Activated CD8-positive, alpha-beta memory T cell treated with anti-CD3 and anti-CD28 coated beads for 48 hours (primary cell): Measurements from ENCODE around the gene NUP153.

Experiments
- DNase-seq, 3 experiments: peaks; one replicate each; pipeline ENCODE4 v3.0.0-alpha.2; 2020; ENCODE audit warnings: low read depth in 2 of 3, low spot score in 2 of 3

NUP153 gene

DNA sequence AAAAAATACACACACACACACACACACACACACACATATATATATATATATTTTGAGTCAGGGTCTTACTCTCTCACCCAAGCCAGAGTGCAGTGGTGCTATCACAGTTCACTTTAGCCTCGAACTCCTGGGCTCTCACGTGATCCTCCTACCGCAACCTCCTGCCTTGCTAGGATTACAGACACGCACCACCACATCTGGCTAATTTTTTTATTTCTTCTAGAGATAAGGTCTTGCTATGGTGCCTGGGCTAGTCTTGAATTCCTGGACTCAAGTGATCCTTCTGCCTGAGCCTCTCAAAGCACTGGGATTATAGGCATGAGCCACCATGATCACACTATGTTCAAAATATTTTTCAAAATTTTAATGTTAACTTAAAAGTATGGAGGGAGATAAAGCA is 43.5 kb downstream of the NUP153 start:
- DNase-seq, result no peak

DNA sequence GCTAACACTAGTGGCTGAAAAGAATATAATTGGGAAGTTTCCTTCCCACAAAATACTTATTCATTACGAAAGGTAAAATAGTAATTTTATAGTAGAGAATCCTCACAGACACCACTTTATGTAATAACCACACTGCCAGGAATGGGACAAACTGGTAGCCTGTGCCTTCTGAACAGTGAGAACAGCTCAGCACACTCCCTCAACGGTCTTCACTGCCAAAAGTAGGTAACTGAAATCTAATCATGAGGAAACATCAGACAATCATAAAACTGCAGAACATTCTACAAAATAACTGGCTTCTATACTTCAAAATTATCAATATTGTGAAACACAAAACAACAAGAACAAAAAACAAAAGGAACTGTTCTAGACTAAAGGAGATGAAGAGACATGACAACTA is 44.1 kb downstream of the NUP153 start:
- no peak for DNase-seq

DNA sequence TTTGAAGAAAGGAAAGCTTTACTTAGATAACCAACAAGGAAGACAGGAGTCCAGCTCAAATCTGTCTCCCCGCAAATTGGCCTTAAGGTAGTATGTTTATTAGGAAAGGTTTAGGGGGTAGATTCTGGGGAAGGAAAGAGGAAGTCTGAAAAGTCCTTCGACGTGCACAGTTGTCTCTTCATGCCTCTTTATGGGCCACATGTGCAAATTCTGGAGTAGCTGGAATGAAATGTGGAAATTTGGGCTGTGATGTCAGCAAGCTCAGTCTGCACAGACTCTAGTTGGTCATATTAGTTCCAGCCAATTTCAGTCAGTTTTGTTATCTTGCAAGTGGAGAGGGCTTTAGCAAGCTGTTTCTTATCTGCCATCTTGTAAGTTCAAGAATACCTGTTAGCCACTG is 50.1 kb downstream of the NUP153 start:
- DNase-seq, result no peak

DNA sequence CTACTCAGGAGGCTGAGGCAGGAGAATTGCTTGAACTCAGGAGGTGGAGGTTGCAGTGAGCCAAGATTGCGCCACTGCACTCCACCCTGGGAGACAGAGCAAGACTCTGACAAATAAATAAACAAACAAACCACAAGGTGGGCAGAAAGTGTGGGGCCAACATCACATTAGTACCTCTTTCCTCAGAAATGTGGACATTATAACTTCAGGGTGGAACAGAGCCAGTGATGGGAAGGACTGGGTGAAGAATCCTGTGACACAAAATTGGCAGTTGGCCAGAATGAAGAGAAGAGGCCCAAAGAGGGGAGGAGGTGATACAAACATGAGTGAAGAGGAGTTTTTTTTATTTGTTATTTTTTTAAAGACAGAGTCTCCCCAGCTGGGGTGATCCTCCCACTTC is 50.6 kb downstream of the NUP153 start:
- no peak for DNase-seq

DNA sequence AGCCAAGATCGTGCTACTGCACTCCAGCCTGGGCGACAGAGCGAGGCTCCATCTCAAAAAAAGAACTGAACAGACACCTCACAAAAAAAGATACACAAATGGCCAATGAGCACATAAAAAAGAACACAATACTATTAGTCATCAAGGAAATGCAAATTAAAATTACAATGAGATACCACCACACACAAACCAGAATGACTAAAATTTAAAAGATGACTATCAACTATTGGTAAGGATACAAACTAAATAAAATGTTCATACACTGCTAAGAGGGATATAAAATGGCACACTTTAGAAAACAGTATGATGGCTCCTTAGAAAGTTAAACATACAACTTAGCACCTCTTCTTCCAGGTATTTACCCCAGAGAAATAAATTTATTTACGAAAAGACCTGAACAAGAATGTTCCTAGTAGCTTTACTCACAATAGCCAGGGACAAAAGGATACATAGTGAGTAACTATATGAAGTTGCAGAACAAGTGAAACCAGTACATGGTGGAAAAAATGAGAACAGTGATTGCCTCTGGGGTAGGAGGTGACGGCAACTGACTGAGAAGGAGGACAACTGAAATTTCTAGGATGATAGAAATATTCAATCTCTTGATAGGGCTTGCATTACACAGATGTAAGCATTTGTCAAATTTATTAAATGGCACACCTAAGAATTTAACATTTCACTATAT is 53.4 kb downstream of the NUP153 start:
- no peak for DNase-seq

DNA sequence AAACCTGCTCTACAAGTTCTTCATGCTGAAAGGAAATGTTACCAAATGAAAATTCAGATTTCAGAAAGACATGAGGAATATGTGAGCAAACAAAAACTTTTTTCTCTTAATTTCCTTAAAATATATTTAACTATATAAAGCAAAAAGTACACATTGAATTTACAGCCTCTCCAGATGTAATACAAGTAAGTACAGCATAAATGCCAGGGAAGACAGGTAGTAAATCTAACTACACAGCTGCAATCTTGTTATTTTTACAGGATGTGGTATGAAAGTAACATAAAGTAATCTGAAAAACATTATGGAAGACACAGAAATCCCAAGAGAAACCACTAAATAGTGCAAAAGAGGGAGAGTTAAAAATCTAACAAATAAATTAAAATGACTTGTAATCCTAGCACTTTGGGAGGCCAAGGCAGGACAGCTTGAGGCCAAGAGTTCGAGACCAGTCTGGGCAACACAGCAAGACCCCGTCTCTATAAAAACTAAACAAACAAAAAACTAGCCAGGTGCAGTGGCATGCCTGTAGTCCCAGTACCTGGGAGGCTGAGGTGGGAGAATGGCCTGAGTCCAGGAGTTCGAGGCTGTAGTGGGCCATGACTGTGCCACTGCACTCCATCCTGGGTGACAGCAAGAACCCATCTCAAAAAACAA is 55.9 kb downstream of the NUP153 start:
- DNase-seq, result no peak

DNA sequence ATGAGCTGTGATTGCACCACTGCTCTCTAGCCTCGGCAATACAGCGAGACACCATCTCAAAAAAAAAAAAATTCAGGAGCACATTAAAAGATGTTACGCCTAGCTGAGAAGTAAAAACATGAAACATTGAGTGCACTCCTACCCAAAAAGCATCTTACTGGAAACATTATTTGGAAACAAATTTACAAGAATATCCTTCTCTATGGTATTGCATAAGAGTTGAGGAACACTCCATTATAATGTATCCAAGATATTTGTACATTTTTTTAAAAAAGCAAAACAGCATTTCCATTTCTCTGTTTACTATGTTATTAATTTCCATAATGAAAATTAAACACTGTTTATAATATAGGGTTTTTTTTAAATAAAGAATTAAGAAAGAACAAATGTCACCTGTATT is 58.0 kb downstream of the NUP153 start:
- DNase-seq, result no peak

DNA sequence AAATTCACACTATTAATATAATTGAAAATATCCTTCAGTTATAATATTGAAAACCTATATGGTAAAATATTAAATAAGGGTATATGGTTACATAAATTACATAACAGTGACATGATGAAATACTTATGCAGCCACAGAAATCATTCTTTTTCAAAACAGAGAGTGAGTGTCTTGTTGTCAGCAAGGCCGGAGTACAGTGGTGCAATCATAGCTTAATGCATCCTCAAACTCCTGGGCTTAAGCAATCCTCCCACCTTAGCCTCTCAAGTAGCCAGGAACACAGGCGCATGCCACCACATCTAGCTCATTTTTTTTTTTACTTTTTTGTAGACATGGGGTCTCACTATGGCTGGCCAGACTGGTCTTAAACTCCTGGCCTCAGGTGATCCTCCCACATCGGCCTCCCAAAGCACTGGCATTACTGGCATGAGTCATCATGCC is 66.2 kb downstream of the NUP153 start:
- no peak for DNase-seq

DNA sequence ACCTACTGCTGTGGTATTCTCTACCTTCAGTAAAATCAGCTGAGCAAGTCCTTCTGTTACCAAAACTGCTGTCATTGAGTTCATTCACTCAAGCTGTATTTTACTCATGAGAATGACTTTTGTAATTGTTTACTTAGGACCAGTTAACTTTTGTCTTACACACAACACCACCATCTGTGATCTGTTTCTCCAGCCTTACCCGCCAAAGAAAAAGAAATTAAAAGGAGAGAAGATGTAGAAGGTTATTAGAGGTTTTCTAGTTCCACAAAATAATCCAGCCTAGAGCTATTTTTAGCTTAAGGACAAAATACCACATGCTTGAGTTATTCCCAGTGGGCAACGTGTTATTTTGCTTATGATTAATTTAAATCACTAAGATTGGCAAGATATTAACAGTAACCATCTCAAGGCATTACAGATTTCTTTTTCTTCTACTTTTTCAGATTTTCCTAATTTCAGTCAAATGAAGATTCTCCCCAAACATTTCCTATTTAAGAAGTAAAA is 68.5 kb downstream of the NUP153 start:
- no peak for DNase-seq

DNA sequence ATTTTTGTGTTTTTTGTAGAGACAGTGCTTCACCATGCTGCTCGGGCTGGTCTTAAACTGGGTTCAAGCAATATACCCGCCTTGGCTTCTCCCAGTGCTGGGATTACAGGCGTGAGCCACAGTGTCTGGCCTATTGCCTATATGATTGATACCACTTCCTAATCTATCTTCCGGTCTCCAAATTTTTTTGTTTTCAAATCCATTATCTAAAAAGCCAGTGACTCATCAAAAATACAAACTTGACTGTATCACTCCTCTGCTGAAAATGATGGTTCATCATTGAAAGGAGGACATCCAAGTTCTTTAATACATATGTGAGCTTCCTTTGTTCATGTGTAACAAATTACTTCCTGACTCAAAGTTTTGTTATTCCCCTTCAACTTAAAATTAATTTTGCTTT is 71.2 kb downstream of the NUP153 start:
- no peak for DNase-seq

DNA sequence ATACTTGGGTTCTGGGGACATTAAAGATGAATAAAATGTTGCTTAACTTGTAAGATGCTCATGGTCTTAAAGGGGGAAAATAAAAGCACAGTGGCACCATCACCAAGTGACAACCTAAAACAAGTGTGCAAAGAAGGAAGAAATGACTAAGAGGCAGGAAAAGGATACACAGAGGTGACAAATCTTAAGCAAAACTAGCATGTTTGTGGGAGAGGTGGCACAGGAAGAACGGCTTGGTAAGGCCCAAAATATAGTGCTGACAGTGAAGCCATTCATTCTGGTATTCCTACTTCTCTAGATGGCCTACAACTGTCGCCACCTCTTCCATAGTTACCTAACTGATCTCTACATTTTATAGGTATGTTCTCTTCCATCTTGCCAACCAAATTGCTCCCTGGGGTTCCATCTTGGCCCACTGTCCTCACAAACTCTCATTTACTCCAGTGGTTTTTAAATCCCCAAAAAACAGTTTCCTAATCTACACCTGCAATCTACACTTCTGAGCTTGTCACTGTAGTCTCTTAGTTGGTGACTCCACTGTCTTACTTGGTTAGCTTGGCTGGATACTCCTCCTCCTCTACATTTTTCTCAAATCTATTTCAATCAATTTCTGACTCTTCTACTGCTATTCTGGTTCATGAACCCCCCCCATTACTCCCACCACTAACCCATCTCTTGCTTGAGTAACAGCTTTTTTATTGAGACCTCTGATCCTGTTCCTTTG is 73.1 kb downstream of the NUP153 start:
- DNase-seq, result no peak

DNA sequence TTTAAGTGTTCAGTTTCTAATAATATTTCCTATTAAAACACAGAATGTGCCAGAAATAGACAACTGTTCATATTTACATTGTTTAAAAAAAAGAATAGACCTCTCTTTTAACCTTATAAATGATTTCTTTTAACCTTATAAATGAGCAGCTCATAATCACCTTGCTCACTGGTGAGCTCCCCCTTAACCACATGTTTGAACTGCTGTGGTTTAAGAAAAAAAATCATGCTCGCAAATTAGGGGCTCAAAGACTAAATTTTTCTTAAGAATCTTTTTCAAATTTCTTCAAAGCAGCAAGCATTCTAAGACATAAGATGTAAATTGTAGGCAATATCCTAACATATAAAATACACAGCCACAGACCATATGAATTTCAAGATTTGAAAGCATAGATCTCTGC is 73.8 kb downstream of the NUP153 start:
- no peak for DNase-seq

DNA sequence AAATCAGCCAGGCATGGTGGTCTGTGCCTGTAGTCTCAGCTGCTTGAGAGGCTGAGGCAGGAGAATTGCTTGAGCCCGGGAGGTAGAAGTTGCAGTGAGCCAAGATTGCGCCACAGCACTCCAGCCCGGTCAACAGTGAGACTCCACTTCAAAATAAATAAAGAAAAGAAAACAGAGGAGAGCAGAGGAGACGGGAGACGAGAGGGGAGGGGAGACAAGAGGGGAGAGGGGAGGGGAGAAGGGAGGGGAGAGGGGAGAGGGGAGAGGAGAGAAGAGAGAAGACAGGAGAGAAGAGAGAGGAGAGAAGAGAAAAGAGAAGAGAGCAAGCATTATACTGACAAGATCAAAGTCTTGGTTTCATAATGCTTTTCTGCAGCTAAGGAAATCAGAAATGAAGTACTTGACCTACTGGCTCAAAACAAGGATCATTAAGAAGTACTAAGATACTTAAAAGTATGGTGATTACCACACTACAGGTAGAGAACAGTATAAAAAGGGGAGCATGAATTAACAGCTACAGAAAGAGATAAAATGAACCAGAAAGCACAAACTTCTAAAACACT is 76.1 kb downstream of the NUP153 start:
- DNase-seq, result no peak

DNA sequence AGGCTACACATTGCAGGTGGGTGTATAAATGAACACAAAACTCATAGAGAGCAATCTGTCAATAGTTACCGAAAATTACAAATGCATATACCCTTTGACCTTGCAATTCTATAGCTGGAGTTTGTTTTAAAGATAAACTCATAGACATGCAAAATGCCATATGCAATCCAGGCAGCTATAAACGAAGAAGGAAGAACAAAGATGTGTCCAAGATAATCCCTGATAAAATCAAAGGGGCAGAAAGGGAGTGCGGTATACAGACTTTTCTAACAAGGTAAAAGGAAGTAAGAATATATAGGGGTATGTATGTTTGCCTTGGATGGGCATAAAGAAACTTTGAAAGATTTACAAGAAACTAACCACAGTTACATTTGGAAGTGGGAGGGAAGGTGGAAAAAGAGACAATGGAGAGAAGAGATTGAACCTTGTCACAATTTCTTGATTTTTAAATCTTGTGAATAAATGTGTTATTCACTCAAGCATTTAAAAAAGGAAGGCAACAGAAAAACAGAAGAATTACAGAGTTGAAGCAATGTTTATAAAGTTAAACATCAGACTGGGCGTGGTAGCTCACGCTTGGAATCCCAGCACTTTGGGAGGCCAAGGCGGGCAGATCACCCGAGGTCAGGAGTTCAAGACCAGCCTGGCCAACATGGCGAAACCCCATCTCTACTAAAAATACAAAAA is 76.8 kb downstream of the NUP153 start:
- DNase-seq, result no peak

DNA sequence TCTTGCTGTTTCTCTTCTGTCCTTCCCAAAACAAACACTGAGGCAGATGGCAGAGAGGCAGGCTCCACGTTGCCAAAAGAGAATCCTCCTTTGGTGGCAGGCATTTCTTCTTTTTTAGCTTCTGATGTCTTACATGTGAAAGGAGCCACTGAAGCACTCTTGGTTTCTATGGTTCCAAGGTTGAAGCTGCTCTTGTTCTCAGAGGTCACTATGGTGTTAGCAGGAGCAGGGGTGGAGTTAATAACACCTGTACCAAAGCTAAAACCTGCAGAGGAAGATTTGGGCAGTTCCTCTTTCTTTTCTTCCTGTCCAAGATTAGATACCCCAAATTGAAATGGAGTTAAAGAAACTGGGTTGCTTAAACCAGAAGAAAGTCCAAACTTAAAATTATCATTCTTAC is 77.9 kb downstream of the NUP153 start:
- no peak for DNase-seq

DNA sequence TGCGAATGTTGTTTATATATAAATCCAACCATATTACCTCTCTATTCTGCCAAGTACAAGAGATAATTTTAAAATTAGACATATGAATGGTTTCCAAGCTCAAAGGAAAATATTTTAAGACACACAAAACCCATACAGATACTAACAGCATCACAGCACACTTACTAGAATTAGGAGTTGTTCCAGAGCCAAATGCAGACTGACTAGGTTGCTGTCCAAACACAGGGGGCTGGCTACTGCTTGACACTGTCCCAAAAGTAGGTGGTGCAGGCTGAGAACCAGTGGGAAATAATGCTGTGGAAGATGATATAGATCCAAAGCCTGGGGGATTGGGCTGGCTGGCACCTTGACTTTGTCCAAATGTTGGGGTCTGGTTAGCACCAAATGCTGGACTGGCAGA is 82.3 kb downstream of the NUP153 start:
- no peak for DNase-seq

DNA sequence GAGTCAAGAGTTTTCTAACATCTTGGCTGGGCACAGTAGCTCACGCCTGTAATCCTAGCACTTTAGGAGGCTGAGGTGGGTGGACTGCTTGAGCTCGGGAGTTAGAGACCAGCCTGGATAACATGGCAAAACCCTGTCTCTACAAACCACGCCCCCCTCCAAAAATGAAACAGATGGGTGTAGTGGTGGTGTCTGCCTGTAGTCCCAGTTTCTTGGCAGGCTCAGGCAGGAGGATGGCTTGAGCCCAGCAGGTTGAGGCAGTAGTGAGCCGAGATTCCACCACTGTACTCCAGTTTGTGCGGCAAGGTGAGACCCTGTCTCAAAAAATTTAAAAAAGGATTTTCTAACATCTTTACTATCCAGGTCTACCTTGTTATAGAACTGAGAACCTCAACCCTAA is 84.6 kb downstream of the NUP153 start:
- no peak for DNase-seq

DNA sequence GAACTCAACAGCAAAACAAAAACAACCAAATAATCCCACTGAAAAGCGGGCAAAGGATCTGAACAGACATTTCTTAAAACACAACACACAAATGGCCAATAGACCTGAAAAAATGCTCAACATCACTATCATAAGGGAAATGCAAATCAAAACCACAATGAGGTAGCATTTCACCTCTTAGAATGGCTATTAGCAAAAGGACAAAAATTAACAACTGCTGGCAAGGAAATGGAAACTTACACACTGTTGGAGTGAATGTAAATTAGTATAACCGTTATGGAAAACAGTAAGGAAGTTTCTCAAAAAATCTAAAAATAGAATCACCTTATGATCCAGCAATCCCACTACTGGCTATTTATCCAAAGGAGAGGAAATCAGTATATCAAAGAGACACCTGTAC is 85.7 kb downstream of the NUP153 start:
- no peak for DNase-seq

DNA sequence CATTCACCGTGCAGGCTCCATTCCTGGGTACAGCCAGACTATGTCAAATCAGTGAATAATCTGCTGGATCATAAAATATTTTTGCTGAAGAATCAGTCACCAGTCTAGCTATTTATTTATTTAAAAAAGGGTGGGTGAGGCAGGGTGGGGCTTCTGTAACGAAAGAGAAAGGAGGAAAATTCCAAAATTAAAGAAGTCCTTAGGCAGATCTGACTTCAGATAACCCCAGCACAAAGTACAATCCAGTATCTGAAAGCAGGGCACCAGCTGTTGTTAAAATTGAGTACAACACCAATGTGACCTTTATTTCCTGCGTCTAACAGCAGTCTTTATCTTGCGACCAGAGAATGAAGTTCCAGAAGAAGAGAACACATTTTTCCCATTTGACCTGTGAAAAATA is 90.9 kb downstream of the NUP153 start:
- DNase-seq, result no peak

DNA sequence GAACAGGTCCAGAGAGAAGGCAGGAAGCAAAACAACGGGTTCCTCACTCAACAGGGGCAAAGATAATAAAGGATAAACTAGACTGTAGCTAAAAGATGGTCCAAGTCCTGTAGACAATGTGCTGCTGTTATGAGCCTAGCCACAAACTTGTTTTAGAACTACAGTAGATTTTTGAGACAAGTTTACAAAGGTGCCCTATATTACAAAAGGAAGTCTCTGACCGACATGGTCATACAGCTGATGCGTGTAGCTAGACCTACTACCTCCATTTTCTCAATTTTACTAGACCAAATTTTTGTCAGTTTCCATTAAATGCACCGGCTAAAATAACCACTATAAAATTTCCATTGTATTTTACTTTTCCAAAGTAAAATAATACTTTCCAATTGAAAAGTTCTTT is 94.7 kb downstream of the NUP153 start:
- DNase-seq, result no peak

DNA sequence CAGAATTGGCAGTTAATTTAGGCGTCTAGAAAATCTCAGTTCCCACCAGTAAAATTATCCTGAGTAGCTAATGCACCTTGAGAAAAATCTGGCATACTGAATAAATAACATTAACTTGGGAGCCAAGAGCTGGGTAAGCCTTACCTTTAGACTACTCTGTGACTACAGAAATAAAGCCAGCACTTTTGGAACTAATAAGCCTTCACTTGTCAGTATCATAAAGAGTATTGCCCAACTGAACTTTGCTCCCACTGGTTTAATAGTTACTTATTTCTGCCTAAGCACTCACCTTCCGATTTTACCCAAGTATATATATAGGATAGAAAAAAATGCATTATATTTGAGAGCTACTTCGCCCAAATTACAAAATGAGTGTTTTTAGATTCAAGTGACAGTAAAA is 95.9 kb downstream of the NUP153 start:
- no peak for DNase-seq
